ENCODE measurements around the gene SCAI. TPM values are rescaled to one million over a fixed set of nuclear protein-coding genes. Genes with fewer than 3 reads are reported as not detected.
"Not testable (repeated sequence)": the region's sequence is repeated elsewhere in the genome, so short reads cannot be mapped to it uniquely, and the experiment has no call there.

SCAI gene
- total RNA-seq, 1 experiment from 2014 or later = 13.0 TPM

- intact Hi-C loops (cut with micrococcal nuclease; ENCODE audit: unreplicated experiment) = no loop called here
- Mint-ChIP-seq H3K4me3 (ENCODE audit: unreplicated experiment) (no peak overlapping the region), H3K27ac (ENCODE audit: unreplicated experiment) (no peak overlapping the region), H3K4me1 (ENCODE audit: low read depth, unreplicated experiment) (no peaks in the 10 kb centered on the region), H3K27me3 (ENCODE audit: insufficient read depth, unreplicated experiment) (no peaks in the 10 kb centered on the region), H3K9me3 (ENCODE audit: unreplicated experiment) (no peaks in the 10 kb centered on the region), H3K36me3 (ENCODE audit: insufficient read depth, unreplicated experiment) (peaks cover 9% of the 10 kb centered on the region)
- DNase-seq = no peak
- TF ChIP-seq CTCF (IDR thresholded peaks at IDR 0.05; ENCODE audit: insufficient read depth in 1 of 2, low read depth in 1 of 2, low read length in 1 of 2, severe bottlenecking in 1 of 2, unreplicated experiment in 1 of 2) = no peak
- POLR2A ChIA-PET = no interaction called here
- no peaks in the 10 kb centered on the region for H3K4me1 ChIP-seq
- CTCF ChIA-PET = no interaction called here
- no peaks in the 10 kb centered on the region for H3K27me3 ChIP-seq (replicated peaks; ENCODE audit: control insufficient read depth, insufficient read depth, low read length)
- no TSS peak for BruUV-seq (replicated peaks)
- no peak overlapping the region for H3K4me3 ChIP-seq (ENCODE audit: low read depth, low read length)
- no peaks in the 10 kb centered on the region; the same call in 1 of the 2 replicates for H3K36me3 ChIP-seq (ENCODE audit: control insufficient read depth, insufficient read depth, low read length)
- no peaks in the 10 kb centered on the region for H3K9me3 ChIP-seq
These were observed 215.2 kb downstream of the SCAI start for GRCh38 chr9:124928116-124928515.

GRCh38 chr9:124920394-124920793 lies 222.9 kb downstream of the SCAI start:
- peaks cover 24% of the 10 kb centered on the region for H3K36me3 Mint-ChIP-seq (ENCODE audit: insufficient read depth, unreplicated experiment)
- intact Hi-C loops (cut with micrococcal nuclease; ENCODE audit: unreplicated experiment); DNase-seq; H3K9me3 ChIP-seq; CTCF ChIA-PET; H3K36me3 ChIP-seq (ENCODE audit: control insufficient read depth, insufficient read depth, low read length); H3K9me3 Mint-ChIP-seq (ENCODE audit: unreplicated experiment); H3K27me3 ChIP-seq (replicated peaks; ENCODE audit: control insufficient read depth, insufficient read depth, low read length); H3K27me3 Mint-ChIP-seq (ENCODE audit: insufficient read depth, unreplicated experiment); H3K4me3 Mint-ChIP-seq (ENCODE audit: unreplicated experiment); H3K4me1 ChIP-seq; H3K27ac Mint-ChIP-seq (ENCODE audit: unreplicated experiment); H3K4me3 ChIP-seq (ENCODE audit: low read depth, low read length); BruUV-seq (replicated peaks); POLR2A ChIA-PET; H3K4me1 Mint-ChIP-seq (ENCODE audit: low read depth, unreplicated experiment): not testable (repeated sequence)

GRCh38 chr9:124914753-124915405 lies 228.4 kb downstream of the SCAI start:
- no peak overlapping the region for H3K4me3 ChIP-seq (ENCODE audit: low read depth, low read length)
- Mint-ChIP-seq H3K27me3 (ENCODE audit: insufficient read depth, unreplicated experiment) (no peaks in the 10 kb centered on the region), H3K27ac (ENCODE audit: unreplicated experiment) (no peak overlapping the region), H3K4me3 (ENCODE audit: unreplicated experiment) (no peak overlapping the region), H3K4me1 (ENCODE audit: low read depth, unreplicated experiment) (no peaks in the 10 kb centered on the region), H3K36me3 (ENCODE audit: insufficient read depth, unreplicated experiment) (peaks cover 6% of the 10 kb centered on the region), H3K9me3 (ENCODE audit: unreplicated experiment) (no peaks in the 10 kb centered on the region)
- H3K4me1 ChIP-seq = no peaks in the 10 kb centered on the region
- TF ChIP-seq CTCF (IDR thresholded peaks at IDR 0.05; ENCODE audit: insufficient read depth in 1 of 2, low read depth in 1 of 2, low read length in 1 of 2, severe bottlenecking in 1 of 2, unreplicated experiment in 1 of 2) = no peak
- BruUV-seq (replicated peaks) = no TSS peak
- intact Hi-C loops (cut with micrococcal nuclease; ENCODE audit: unreplicated experiment) = no loop called here
- H3K9me3 ChIP-seq = no peaks in the 10 kb centered on the region
- CTCF ChIA-PET = no interaction called here
- POLR2A ChIA-PET = no interaction called here
- no peaks in the 10 kb centered on the region for H3K27me3 ChIP-seq (replicated peaks; ENCODE audit: control insufficient read depth, insufficient read depth, low read length)
- no peak for DNase-seq
- H3K36me3 ChIP-seq (ENCODE audit: control insufficient read depth, insufficient read depth, low read length) = no peaks in the 10 kb centered on the region

GRCh38 chr9:124913378-124913777 lies 229.9 kb downstream of the SCAI start:
- H3K4me1 ChIP-seq = no peaks in the 10 kb centered on the region
- Mint-ChIP-seq H3K27me3 (ENCODE audit: insufficient read depth, unreplicated experiment) (no peaks in the 10 kb centered on the region), H3K9me3 (ENCODE audit: unreplicated experiment) (no peaks in the 10 kb centered on the region), H3K4me3 (ENCODE audit: unreplicated experiment) (no peak overlapping the region), H3K36me3 (ENCODE audit: insufficient read depth, unreplicated experiment) (no peaks in the 10 kb centered on the region), H3K4me1 (ENCODE audit: low read depth, unreplicated experiment) (no peaks in the 10 kb centered on the region), H3K27ac (ENCODE audit: unreplicated experiment) (no peak overlapping the region)
- intact Hi-C loops (cut with micrococcal nuclease; ENCODE audit: unreplicated experiment) = no loop called here
- CTCF ChIA-PET = no interaction called here
- no peaks in the 10 kb centered on the region for H3K27me3 ChIP-seq (replicated peaks; ENCODE audit: control insufficient read depth, insufficient read depth, low read length)
- no peaks in the 10 kb centered on the region for H3K36me3 ChIP-seq (ENCODE audit: control insufficient read depth, insufficient read depth, low read length)
- no peak overlapping the region for H3K4me3 ChIP-seq (ENCODE audit: low read depth, low read length)
- BruUV-seq (replicated peaks) = no TSS peak
- DNase-seq = no peak
- no peak for TF ChIP-seq CTCF (IDR thresholded peaks at IDR 0.05; ENCODE audit: insufficient read depth in 1 of 2, low read depth in 1 of 2, low read length in 1 of 2, severe bottlenecking in 1 of 2, unreplicated experiment in 1 of 2)
- POLR2A ChIA-PET = no interaction called here
- no peaks in the 10 kb centered on the region for H3K9me3 ChIP-seq

All from Caco-2 (cell line).